GM23248 (cell line): ENCODE measurements around the gene INTS14. TPM values are rescaled to one million over a fixed set of nuclear protein-coding genes. Genes with fewer than 3 reads are reported as not detected.
A peak's percentile ranks its signal among the peaks of the same experiment; 100 is the strongest.

Experiments
- DNase-seq: peaks from one replicate; pipeline ENCODE4 v3.0.0-alpha.2; 2015
- H2AFZ ChIP-seq: fragments of 200-600 bp; sonication (generic); 2 replicates; pipeline ENCODE4 v1.6.1; 2016; ENCODE audit warnings: antibody characterized with exemption
- H3F3A ChIP-seq: fragments of 200-600 bp; sonication (generic); 2 replicates; pipeline ENCODE4 v1.6.1; 2016; ENCODE audit warnings: mild to moderate bottlenecking, antibody characterized with exemption, mixed run types; ENCODE audit not compliant: insufficient read depth
- H3K27ac ChIP-seq: fragments of 200-600 bp; sonication (generic); 2 replicates; pipeline ENCODE4 v1.5.1; 2016; ENCODE audit warnings: mild to moderate bottlenecking
- H3K27me3 ChIP-seq: fragments of 200-600 bp; sonication (generic); replicated peaks from 2 replicates; pipeline ENCODE4 v1.6.1; 2016; ENCODE audit warnings: mild to moderate bottlenecking; ENCODE audit not compliant: insufficient read depth
- H3K36me3 ChIP-seq: fragments of 200-600 bp; sonication (generic); 2 replicates; pipeline ENCODE4 v1.6.1; 2016; ENCODE audit warnings: low read depth, mild to moderate bottlenecking
- H3K4me1 ChIP-seq: fragments of 200-600 bp; sonication (generic); 2 replicates; pipeline ENCODE4 v1.6.1; 2016; ENCODE audit warnings: mild to moderate bottlenecking; ENCODE audit not compliant: insufficient read depth
- H3K4me2 ChIP-seq: fragments of 200-600 bp; sonication (generic); one replicate; pipeline ENCODE4 v1.6.1; 2016; ENCODE audit warnings: mild to moderate bottlenecking; ENCODE audit not compliant: unreplicated experiment
- H3K4me3 ChIP-seq: fragments of 200-600 bp; sonication (generic); 2 replicates; pipeline ENCODE4 v1.5.1; 2016; ENCODE audit warnings: mild to moderate bottlenecking
- H3K79me2 ChIP-seq: fragments of 200-600 bp; sonication (generic); 2 replicates; pipeline ENCODE4 v1.6.1; 2016; ENCODE audit warnings: mild to moderate bottlenecking; ENCODE audit not compliant: insufficient read depth
- H3K9ac ChIP-seq: fragments of 200-600 bp; sonication (generic); 2 replicates; pipeline ENCODE4 v1.6.1; 2016; ENCODE audit warnings: mild to moderate bottlenecking
- H3K9me2 ChIP-seq: fragments of 200-600 bp; sonication (generic); 2 replicates; pipeline ENCODE4 v1.6.1; 2016; ENCODE audit warnings: mixed run types, mild to moderate bottlenecking, moderate library complexity; ENCODE audit not compliant: insufficient read depth
- H3K9me3 ChIP-seq: fragments of 200-600 bp; sonication (generic); one replicate; pipeline ENCODE4 v1.6.1; 2017; ENCODE audit warnings: low read depth
- H4K20me1 ChIP-seq: fragments of 200-600 bp; sonication (generic); 2 replicates; pipeline ENCODE4 v1.6.0; 2016; ENCODE audit not compliant: insufficient read depth
- EZH2 ChIP-seq: fragments of 200-600 bp; sonication (generic); IDR thresholded peaks from 2 replicates; pipeline ENCODE4 v1.6.1; 2018; ENCODE audit warnings: antibody characterized with exemption, mild to moderate bottlenecking; ENCODE audit not compliant: insufficient read depth, poor library complexity, severe bottlenecking
- EZH2phosphoT487 ChIP-seq: fragments of 200-600 bp; sonication (generic); IDR thresholded peaks from 2 replicates; pipeline ENCODE4 v1.6.1; 2018; ENCODE audit warnings: antibody characterized with exemption, moderate library complexity, mild to moderate bottlenecking, low read depth; ENCODE audit not compliant: insufficient read depth
- WGBS, 2 experiments: methylation state at CpG; one replicate each; pipeline ENCODE4 v1.1.6; 2015 to 2017; ENCODE audit warnings: low lambda C conversion rate in 2 of 2, low coverage in 1 of 2; ENCODE audit errors: missing lambda C conversion rate in 2 of 2; 5-methylcytosine and 5-hydroxymethylcytosine counted together
- in situ Hi-C: fragments of 300-500 bp; cut with MboI; formaldehyde crosslinking; loops from 2 replicates; pipeline ENCODE4 v1.15.0; 2020
- polyA plus RNA-seq: library from polyadenylated mRNA; unstranded; fragments of >200 nt; fragmentation: Nextera tagmentation; extraction: Ambion mirVana; gene quantifications from 2 replicates; pipeline ENCODE4 v1.2.1, GENCODE V29; 2016
- total RNA-seq: library from RNA; depleted of rRNA; stranded (reverse); fragments of >200 nt; shearing (Covaris generic); gene quantifications from 2 replicates; pipeline ENCODE4 v1.2.3, GENCODE V29; 2014

INTS14 gene
- total and polyA plus RNA-seq, 2 experiments from 2014 or later, result 31.7 to 41.4 TPM

- in situ Hi-C loops, result no loop called here
Measured at GRCh38 chr15:65584241-65584640, 26.7 kb downstream of the INTS14 start.

GRCh38 chr15:65583701-65584100 is 27.2 kb downstream of the INTS14 start:
- no peak overlapping the region for H3K27ac ChIP-seq

More at GRCh38 chr15:65584241-65584640, 26.7 kb downstream of the INTS14 start:
- no peaks in the 10 kb centered on the region for H3K79me2 ChIP-seq
- H3K4me2 ChIP-seq, result no peak overlapping the region
- no peaks in the 10 kb centered on the region for H3K27me3 ChIP-seq
- no peaks in the 10 kb centered on the region for H4K20me1 ChIP-seq
- H3K4me1 ChIP-seq, result peaks cover 12% of the 10 kb centered on the region
- no peak overlapping the region for H3K9ac ChIP-seq
- no peak overlapping the region for H3K4me3 ChIP-seq
- peaks cover 46% of the 10 kb centered on the region for H3K36me3 ChIP-seq
- TF ChIP-seq EZH2, result no peak
- TF ChIP-seq EZH2phosphoT487, result no peak
- no peaks in the 10 kb centered on the region for H3K9me2 ChIP-seq
- DNase-seq, result no peak
- H3F3A ChIP-seq, result peaks cover 15% of the 10 kb centered on the region
- H2AFZ ChIP-seq, result no peak overlapping the region
- no peaks in the 10 kb centered on the region for H3K9me3 ChIP-seq
- H3K27ac ChIP-seq, result no peak overlapping the region

DNA sequence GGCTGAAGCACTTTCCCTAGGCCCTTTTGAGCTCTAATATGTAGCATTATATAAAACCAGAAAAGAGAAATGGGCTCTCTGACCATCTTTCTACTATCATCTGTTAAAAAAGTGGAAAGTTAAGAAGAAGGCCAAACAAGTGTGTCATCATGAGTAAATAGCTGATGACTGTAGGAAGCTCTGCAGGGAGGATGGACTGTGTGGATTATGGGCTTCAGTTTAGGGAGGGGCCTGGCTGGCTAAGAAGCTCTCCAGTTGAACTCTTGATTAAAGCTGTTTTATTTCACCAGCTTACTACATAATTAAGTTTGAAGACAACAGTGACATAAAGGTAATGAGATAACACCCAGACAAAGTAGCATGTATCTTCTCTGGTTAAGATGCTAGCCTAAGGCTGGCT is 30.6 kb downstream of the INTS14 start:
- Histone ChIP-seq H3K4me2 (peak overlapping the region; percentile 50), H3K27ac (peak overlapping the region; percentile 52), H3K27me3 (no peaks in the 10 kb centered on the region), H3K9me3 (no peaks in the 10 kb centered on the region), H3F3A (peaks cover 50% of the 10 kb centered on the region), H4K20me1 (no peaks in the 10 kb centered on the region), H3K4me3 (no peak overlapping the region), H3K36me3 (peaks cover 40% of the 10 kb centered on the region), H3K9me2 (no peaks in the 10 kb centered on the region), H3K9ac (peak overlapping the region; percentile 31), H3K4me1 (peaks cover 25% of the 10 kb centered on the region), H3K79me2 (no peaks in the 10 kb centered on the region), H2AFZ (no peak overlapping the region)
- peak; percentile 89 for DNase-seq
- in situ Hi-C loops, result no loop called here
- no peak for TF ChIP-seq EZH2phosphoT487
- TF ChIP-seq EZH2, result no peak

More at GRCh38 chr15:65583701-65584100, 27.2 kb downstream of the INTS14 start:
- no peaks in the 10 kb centered on the region for H3K9me2 ChIP-seq
- H3K4me2 ChIP-seq, result no peak overlapping the region
- H3K4me3 ChIP-seq, result no peak overlapping the region
- in situ Hi-C loops, result no loop called here
- TF ChIP-seq EZH2 (no peak), EZH2phosphoT487 (no peak)
- peaks cover 48% of the 10 kb centered on the region for H3K36me3 ChIP-seq
- H3F3A ChIP-seq, result peaks cover 21% of the 10 kb centered on the region
- H3K9me3 ChIP-seq, result no peaks in the 10 kb centered on the region
- H3K79me2 ChIP-seq, result no peaks in the 10 kb centered on the region
- peaks cover 12% of the 10 kb centered on the region for H3K4me1 ChIP-seq
- H4K20me1 ChIP-seq, result no peaks in the 10 kb centered on the region
- peak; percentile 24 for DNase-seq
- no peaks in the 10 kb centered on the region for H3K27me3 ChIP-seq
- 86 to 100% methylated on average over 1 of the region's 1 CpG for WGBS, 2 experiments
- H2AFZ ChIP-seq, result no peak overlapping the region
- H3K9ac ChIP-seq, result no peak overlapping the region

- H3K79me2 ChIP-seq, result no peaks in the 10 kb centered on the region
- WGBS, 2 experiments, result 91 to 94% methylated on average over 3 of the region's 3 CpGs
- no peaks in the 10 kb centered on the region for H3K9me3 ChIP-seq
- H3K27ac ChIP-seq, result peak overlapping the region; percentile 27; the same call in 1 of the 2 replicates
- H3K4me1 ChIP-seq, result peaks cover 25% of the 10 kb centered on the region
- H3K4me2 ChIP-seq, result no peak overlapping the region
- no peak for DNase-seq
- no peak overlapping the region for H3K9ac ChIP-seq
- in situ Hi-C loops, result no loop called here
- H3F3A ChIP-seq, result peaks cover 52% of the 10 kb centered on the region
- H3K4me3 ChIP-seq, result no peak overlapping the region
- no peaks in the 10 kb centered on the region for H4K20me1 ChIP-seq
- H2AFZ ChIP-seq, result no peak overlapping the region
- no peak for TF ChIP-seq EZH2
- no peak for TF ChIP-seq EZH2phosphoT487
- no peaks in the 10 kb centered on the region for H3K27me3 ChIP-seq
- H3K36me3 ChIP-seq, result peaks cover 39% of the 10 kb centered on the region
- H3K9me2 ChIP-seq, result no peaks in the 10 kb centered on the region
Measured at GRCh38 chr15:65579762-65580161, 31.2 kb downstream of the INTS14 start.
